Measurements from ENCODE around the gene JADE3.
A peak's percentile ranks its signal among the peaks of the same experiment; 100 is the strongest.

Gene JADE3

GRCh38 chrX:46912098-46912602, at the start of gene JADE3:
Gene JADE3, plus strand, starts transcription at chrX:46912421. Its CDS starts 72,474 bp downstream, at chrX:46984895.
- DNase-seq: peak; percentile 47

DNA sequence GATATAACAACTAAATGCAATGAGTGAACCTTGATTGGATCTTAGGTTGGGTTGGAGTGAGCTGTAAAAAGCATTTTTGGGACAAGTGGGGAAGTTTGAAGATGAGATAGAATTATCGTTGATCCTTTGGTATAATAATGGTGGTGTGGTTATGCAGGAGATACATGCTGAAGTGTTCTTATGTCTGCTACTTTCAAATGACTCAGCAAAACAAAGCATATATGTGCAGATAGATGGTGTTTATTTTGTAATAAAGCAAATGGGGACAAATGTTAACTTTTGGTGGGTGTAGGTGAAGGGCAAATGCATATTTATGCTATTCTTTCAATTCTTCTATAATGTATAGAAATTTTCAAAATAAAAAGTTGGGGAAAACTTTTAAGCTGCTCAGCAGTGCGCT, 49.1 kb upstream of the JADE3 start:
- DNase-seq: no peak

GRCh38 chrX:46864606-46865005, 47.6 kb upstream of the JADE3 start:
- DNase-seq: no peak

- no peak for DNase-seq
Observed at GRCh38 chrX:46865281-46865680, 46.9 kb upstream of the JADE3 start.

- no peak for DNase-seq
Observed at GRCh38 chrX:46866726-46867125, 45.5 kb upstream of the JADE3 start.

GRCh38 chrX:46873746-46874145, 38.5 kb upstream of the JADE3 start:
- no peak for DNase-seq

GRCh38 chrX:46876901-46877300, 35.3 kb upstream of the JADE3 start:
- no peak for DNase-seq

DNA sequence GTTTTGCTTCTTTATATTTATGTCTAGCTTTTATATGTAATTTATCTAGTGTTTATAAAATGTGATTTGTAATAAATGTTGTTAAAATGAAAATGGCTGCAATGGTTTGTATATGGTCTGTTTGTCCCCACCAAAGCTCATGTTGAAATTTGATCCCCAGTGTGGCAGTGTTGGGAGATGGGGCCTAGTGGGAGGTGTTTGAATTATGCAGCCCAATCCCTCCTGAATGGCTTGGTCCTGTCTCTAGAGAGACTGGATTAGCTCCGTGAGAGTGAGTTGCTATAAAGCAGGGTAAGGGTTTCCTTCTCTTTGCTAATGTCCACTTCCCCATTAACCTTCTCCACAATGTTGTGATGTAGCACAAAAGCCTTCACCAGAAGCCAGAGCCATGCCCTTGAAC, 30.0 kb upstream of the JADE3 start:
- DNase-seq: no peak

GRCh38 chrX:46884799-46885198, 27.4 kb upstream of the JADE3 start:
- DNase-seq: no peak

DNA sequence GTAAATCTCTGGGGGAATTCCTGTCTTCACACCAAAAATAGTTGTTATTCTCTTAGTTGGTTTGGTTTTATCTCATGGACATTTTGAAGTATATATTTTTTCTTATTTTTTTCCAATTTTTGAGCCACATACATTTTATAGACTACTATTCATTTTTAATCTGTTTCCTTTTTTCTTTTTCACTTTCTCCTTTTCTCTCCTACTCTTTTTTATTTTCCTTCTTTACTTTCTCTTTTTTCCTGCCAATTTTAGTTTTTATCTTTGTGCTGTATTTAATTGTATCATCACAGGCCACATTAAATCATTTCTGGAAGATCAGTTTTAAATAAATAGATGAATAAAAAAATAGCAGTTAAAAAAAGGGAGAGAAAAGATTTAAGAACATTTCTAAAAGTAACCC, 14.0 kb upstream of the JADE3 start:
- no peak for DNase-seq

- peak; percentile 65 for DNase-seq
Observed at GRCh38 chrX:46903458-46904242, 8.6 kb upstream of the JADE3 start.

DNA sequence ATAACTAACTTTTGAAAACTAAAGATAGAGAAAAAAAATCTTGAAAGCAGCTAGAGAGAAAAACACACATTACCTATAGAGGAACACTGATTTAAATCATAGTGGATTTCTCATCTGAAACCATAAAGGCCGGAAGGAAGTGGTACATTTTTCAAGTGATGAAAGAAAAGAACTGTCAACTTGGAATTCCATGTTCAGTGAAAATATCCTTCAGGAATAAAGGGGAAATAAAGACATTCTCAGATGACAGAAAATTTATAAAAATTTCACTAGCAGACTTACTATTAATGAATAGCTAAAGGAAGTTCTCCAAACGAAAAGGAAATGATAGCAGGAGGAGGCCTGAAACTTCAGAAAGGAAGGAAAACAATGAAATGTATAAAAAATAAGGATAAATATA, 7.6 kb upstream of the JADE3 start:
- no peak for DNase-seq

- no peak for DNase-seq
Observed at GRCh38 chrX:46910415-46910814, 1.8 kb upstream of the JADE3 start.

DNA sequence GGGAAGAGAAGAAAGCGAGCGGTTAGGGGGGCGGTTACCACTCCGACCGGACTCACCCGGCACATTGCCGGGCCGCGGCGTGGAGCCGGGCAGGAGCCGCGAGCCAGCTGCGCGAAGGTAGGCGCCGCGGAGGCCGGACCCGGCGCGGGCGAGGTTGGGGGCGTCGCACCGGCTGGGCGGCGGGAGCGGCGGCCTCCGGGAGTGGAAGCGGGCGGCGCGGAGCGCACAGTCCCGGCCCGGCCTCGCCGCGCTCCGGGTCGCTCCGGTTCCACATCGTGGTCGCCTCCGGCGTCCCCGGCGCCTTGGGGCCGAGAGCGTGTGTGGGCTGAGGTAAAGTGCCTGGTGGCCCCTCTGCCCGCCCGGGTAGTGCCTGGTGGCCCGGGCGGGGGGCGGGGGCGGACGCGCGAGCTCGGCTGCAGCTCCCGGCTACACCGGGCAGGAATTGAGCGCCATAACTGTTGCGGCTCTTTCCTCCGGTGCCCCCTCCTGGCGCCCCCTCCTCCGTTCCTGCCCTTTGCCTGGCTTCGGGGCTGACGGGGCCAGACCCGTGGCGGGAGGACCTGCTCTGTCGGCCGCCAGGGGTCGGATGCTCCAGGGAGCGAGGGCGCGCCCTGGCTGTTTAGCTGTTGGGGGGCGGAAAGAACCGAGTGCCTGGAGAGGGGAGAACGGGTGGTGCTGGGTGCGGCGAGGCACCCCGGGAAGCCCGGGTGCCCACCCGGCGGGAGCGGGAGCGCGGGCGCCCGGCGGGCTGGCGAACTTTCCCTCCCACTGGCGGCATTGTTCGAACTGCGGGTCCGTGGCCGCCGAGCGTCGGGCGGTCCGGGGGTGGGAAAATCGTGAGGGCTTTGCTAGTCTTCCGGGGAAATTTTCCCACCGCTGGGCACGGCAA, 626 bp downstream of the JADE3 start:
- DNase-seq: no peak

DNA sequence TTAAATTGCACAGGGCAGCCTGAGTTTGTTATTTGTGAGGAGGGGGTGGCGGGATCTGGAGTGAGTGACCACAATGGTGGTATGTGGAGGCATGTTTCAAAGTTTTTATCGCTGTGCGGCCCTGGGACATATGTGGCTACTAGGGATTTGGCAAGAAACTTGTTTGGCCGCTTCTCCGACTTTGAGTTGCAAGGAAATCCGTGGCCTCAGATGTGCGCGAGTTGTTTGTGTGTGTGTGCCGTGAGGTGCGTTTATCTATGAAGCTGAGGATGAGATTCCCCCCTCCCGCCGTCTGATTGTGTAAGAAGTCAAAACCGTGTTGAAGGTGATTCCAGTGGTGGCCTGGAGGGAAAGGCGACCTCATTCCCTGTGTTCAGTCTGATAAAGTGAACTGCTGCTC, 1.4 kb downstream of the JADE3 start:
- no peak for DNase-seq

- no peak for DNase-seq
Observed at GRCh38 chrX:46916273-46916672, 4.1 kb downstream of the JADE3 start.

GRCh38 chrX:46917622-46918021, 5.4 kb downstream of the JADE3 start:
- no peak for DNase-seq

DNA sequence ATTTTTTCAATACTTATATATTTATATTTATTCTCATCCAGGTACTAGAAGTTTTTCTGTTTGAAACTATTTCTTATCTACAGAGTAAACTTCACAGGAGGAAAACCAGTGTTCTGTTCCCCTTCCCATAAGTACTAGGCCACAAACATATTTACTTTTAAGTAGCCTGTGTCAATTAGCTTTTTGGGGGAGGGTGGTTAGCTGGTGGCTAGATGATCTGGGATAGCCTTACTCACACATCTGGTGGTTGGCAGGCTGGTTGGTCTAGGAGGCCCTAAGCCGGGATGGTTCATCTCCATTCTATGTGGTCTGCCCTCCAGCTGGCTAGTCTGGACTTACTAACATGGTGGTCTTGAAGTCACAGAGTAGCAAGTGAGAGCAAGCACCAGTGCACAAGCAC, 6.2 kb downstream of the JADE3 start:
- DNase-seq: no peak

DNA sequence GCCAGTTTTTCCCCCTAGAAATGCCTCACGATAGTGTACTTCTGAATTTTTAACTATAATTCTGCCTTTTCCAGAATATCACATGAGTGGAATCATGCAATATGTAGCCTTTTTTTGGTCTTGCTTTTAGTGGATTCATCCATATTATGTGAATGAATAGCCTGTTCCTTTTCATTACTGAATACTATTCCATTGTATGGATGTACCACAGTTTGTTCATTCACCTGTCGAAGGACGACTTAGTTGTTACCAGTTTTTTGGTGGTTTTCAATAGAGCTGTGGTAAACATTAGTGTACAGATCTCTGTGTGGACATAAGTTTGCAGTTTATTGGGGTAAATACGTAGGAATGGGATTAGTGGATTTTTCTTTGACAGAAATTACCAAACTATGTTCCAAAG, 8.0 kb downstream of the JADE3 start:
- DNase-seq: no peak

- DNase-seq: no peak
Observed at GRCh38 chrX:46922611-46923010, 10.4 kb downstream of the JADE3 start.

- DNase-seq: no peak
Observed at GRCh38 chrX:46927718-46928117, 15.5 kb downstream of the JADE3 start.

DNA sequence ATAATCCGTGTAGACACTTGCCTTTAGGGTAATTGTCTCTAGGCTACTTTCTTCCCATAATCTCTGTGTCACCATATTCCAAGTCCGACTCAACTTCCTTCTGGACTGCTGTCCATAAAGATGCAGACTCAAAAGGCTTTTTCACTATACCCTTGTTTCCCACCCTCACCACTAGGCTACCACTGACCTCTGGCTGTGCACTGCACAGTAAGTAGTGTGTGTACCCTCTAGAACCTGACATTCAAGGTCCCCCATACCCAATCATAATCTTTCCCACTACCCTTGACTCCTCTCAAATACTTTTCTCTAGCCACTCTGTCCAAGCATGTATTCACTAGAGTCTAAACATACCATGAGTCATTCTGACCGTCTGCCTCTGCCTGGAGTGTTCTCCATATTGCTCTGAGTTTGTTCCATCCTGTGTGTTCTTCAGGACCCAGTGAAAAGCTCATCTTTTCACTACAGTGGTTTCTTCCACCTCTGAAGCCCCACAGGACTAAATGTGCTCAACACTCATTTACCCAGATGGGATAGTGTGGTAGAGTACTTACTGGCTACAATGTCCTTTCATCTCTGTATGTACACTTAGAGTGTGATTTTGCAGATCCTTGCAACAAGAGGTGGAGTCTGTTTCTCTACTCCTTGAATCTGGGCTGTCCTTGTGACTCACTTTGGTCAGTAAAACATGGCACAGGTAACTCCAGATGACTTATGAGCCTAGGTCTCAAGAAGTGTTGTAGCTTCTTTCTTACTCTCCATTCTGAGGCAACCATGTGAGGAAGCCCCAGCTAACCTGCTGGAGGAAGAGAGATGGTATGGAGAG, 17.4 kb downstream of the JADE3 start:
- DNase-seq: no peak

GRCh38 chrX:46935295-46935694, 23.1 kb downstream of the JADE3 start:
- DNase-seq: no peak
